ENCODE data around the gene ACOT7.

The ACOT7 gene

DNA sequence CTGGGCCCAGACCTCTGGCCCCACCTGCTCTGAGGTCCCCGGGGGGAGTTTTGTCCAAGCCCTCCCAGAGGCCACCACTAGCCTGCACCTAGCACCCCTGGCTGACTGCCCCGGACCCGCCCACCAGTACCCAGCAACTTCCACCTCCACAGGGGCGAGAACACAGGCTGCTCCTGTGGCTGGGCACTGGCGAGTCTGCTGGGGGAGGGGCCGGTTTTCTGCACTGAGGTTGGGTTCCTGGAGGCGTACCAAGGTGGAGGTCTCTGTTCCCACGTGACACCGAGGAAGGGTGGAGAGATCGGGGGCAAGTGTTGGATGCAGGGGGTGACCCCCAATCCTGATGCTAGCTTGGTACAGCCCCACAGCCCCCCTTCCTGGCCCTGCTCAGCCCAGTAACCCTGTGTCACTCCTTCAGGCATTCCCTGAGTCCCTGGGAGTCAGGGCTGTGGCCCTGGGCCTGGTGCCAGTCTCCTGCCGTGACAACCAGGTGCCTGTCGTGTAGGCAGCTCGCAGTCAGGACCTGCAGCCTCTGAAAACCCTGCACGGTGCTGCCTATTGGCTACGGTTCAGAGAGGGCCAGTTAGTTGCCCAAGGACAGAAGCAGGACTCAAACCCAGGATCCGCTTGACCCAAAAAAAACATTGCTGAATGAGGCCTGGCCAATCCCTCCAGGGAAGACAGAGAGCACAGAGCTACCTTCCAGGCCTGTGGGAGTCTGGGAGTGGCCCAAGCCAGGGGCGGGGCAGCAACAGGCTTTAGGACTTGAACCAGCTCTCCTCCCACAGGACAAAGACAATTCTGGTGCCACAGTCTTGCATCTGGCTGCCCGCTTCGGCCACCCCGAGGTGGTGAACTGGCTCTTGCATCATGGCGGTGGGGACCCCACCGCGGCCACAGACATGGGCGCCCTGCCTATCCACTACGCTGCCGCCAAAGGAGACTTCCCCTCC, 34.1 kb upstream of the ACOT7 start:
- no peak for ATAC-seq
- Mint-ChIP-seq H3K4me3 (no peak overlapping the region), H3K27ac (no peak overlapping the region), H3K9me3 (no peaks in the 10 kb centered on the region), H3K4me1 (peaks cover 11% of the 10 kb centered on the region), H3K27me3 (peaks cover 87% of the 10 kb centered on the region), H3K36me3 (no peaks in the 10 kb centered on the region)

DNA sequence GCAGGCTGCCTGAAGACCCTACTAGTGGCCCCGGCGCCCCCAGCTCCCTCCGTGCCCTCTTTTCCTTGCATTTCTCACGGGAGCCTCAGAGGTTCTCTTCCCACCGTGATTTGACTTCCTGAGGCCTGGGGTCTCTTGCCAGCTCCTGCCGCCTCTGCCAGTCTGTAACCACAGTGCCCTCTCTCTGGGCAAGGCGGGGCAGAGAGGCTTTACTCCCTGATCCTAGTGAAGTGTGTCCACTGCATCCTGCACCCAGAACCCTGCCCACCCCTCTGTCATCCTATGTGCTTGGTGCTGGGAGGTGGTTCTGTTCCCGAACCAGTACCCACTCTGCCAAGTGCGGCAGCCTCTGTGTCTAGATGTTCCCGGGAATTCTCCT, 33.4 kb upstream of the ACOT7 start:
- Mint-ChIP-seq H3K36me3 (no peaks in the 10 kb centered on the region), H3K27me3 (peaks cover 88% of the 10 kb centered on the region), H3K4me3 (no peak overlapping the region)

DNA sequence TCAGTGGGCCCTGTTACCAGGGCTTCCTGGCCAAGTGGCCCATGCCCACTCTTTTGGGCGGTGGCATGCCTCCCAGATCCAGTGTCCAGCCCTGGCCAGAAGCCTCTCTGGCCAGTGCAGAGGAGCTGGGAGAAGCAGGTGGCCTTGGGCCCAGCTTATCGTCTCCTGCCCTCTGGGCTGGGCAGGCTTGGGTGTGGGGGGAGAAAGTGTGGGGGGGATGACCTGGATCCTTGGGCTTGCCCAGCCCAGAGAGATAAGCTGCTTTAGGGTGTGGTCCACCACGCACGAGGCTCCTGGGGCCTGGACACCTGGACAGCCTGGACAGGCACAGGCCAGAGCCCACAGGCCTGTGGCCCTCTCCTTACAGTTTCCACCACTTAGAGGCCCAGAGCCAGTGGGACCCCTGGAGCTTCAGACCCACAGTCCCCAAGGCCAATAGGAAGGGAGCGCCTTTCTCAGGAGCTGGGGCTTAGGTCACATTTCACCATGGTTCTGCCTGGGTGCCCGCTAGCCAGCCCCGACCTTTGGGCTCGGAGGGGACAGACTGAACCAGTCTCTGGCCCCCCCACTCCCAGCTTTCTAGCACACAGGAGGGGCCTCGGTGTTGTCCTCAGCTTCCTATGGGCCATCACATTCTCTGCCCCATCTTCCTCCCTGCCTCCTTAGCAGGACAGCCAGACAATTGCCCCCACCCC, 32.9 kb upstream of the ACOT7 start:
- Mint-ChIP-seq H3K9me3 (no peaks in the 10 kb centered on the region), H3K36me3 (no peaks in the 10 kb centered on the region), H3K4me3 (no peak overlapping the region), H3K27me3 (peaks cover 92% of the 10 kb centered on the region), H3K4me1 (peaks cover 11% of the 10 kb centered on the region), H3K27ac (no peak overlapping the region)
- ATAC-seq = no peak

More for the DNA sequence above, 33.4 kb upstream of the ACOT7 start:
- Mint-ChIP-seq H3K4me1 (peaks cover 11% of the 10 kb centered on the region), H3K27ac (no peak overlapping the region), H3K9me3 (no peaks in the 10 kb centered on the region)
- ATAC-seq = no peak

DNA sequence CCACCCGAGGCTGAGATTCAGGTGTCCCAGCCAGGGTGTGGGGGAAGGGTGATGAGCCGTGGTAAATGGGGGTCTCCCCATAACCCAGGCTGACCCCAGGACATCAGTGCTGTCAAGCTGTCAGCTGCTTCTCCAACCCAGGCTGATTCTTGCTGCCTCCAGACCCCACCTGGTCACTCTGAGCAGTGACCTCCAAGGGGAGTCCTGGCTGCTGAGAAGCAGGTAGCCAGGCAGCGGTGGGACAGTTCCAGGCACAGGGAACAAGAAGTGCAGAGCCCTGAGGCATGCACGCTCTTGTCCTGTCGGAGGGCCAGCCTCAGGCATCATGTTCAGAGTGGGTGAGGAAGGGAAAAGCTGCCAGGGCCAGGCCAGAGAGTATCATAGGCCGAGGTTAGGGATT, 32.1 kb upstream of the ACOT7 start:
- Mint-ChIP-seq H3K27me3 (peaks cover 92% of the 10 kb centered on the region), H3K36me3 (no peaks in the 10 kb centered on the region), H3K27ac (no peak overlapping the region), H3K9me3 (no peaks in the 10 kb centered on the region), H3K4me1 (peaks cover 11% of the 10 kb centered on the region), H3K4me3 (no peak overlapping the region)
- ATAC-seq = no peak

DNA sequence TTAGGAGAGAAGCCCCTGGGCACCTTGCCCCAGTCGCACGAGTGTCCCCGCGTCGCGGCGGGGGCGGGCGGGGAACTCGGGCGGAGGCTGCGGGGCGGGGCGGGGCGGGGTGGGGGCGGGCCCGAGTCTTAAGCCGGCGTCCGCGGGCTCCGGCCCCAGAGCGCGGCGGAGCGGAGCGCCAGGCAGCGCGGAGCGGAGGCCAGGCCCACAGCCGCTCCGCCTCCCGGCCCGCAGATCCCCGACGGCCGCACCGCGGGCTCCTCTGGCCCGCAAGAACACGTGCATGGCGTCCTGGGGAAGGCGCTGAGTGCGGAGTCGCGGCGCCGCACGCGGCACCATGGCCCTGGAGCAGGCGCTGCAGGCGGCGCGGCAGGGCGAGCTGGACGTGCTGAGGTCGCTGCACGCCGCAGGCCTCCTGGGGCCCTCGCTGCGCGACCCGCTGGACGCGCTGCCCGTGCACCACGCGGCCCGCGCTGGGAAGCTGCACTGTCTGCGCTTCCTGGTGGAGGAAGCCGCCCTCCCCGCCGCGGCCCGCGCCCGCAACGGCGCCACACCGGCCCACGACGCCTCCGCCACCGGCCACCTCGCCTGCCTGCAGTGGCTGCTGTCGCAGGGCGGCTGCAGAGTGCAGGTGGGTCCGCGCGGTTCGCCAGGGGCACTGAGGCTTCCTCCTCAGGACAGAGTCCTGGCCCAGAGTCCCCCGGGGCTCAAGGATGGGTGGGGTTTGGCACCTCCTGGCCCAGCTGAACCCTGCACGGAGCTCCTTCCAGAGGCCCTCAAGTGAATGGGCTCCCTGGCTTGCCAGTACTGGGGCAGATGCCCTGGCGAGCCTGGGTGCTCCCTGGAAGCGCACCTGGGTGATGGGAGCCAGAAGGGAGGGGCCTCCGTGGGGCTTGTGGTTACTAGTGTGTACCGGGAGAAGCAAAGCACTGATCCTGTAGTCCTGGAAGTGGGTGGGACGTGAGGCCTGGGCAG, 31.3 kb upstream of the ACOT7 start, which contains the start of gene ESPN:
TSS of gene ESPN (plus strand) at position 158 of the 975 bp plus-strand sequence. CDS start at position 338, 180 bp downstream.
- no peaks in the 10 kb centered on the region for H3K9me3 Mint-ChIP-seq
- H3K27ac Mint-ChIP-seq = no peak within 1 kb of the TSS
- no peak for ATAC-seq
- H3K27me3 Mint-ChIP-seq = peaks cover 92% of the 10 kb centered on the region
- no peaks in the 10 kb centered on the region for H3K36me3 Mint-ChIP-seq
- H3K4me3 Mint-ChIP-seq = peak within 1 kb of the TSS; percentile 34
- H3K4me1 Mint-ChIP-seq = peaks cover 11% of the 10 kb centered on the region

DNA sequence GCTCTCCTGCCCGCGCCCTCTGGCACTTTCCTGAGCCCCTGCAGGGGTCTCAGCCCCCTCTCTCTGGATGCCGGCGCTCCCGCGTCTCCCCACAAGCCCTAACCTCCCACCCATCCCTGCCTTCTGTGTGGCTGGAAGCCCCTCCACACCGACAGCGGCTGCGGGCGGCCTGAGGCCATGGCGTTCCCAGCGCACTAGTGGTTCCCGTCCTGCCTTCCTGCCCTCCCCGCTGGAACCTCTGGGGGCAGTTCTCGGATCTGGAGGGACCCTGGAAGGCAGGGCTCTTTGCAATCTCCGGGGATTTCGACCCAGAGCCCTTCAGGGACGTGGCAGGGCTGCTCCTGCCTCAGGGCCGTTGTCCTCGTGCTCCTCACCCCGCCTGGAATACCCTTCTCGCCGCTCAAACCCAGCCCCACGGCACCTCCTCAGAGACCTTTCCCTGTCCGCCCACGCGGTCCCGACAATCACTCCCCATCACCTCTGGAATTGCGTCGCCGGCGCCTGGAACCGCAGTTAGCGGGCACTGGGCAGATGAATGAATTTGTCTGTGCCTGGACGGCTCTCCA, 30.5 kb upstream of the ACOT7 start:
- H3K9me3 Mint-ChIP-seq = no peaks in the 10 kb centered on the region
- peak overlapping the region; percentile 34 for H3K4me3 Mint-ChIP-seq
- H3K27me3 Mint-ChIP-seq = peaks cover 89% of the 10 kb centered on the region
- ATAC-seq = no peak
- H3K36me3 Mint-ChIP-seq = no peaks in the 10 kb centered on the region
- peaks cover 11% of the 10 kb centered on the region for H3K4me1 Mint-ChIP-seq
- H3K27ac Mint-ChIP-seq = no peak overlapping the region

DNA sequence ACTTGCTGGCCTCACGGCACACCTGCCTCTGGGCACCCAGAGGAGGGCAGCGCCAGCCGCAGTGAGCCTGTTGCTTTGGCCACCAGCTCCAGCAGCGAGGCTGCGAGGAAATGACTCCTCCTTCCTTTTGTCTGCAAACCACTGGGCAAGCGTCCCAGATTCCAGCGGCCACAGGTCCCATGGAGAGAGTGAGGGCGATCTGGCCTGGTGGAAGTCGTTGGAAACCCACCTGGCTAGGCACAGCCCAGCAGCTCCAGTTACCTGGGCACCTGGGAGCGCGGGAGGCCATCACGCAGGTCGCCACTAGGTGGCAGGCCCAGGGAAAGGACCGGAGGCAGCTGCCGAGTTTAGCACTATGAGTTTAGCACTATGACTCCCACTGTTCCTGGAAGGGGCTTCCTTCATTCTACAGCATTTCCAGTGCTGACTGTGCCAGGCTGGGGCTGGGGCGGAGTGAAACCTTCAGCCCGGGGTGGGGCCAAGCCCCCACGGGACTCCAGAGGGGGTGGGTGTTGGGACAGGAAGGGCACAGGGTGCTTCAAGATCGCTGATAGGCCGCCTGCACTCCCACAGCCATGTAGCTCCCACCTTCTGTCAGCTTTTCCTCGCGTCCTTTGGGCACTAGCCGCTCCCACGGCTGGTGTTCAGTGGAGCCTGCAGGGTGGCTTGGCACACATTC, 29.9 kb upstream of the ACOT7 start:
- no peak overlapping the region for H3K27ac Mint-ChIP-seq
- no peaks in the 10 kb centered on the region for H3K36me3 Mint-ChIP-seq
- peaks cover 11% of the 10 kb centered on the region for H3K4me1 Mint-ChIP-seq
- ATAC-seq = peak; percentile 64
- H3K9me3 Mint-ChIP-seq = no peaks in the 10 kb centered on the region
- H3K27me3 Mint-ChIP-seq = peaks cover 84% of the 10 kb centered on the region
- no peak overlapping the region for H3K4me3 Mint-ChIP-seq

DNA sequence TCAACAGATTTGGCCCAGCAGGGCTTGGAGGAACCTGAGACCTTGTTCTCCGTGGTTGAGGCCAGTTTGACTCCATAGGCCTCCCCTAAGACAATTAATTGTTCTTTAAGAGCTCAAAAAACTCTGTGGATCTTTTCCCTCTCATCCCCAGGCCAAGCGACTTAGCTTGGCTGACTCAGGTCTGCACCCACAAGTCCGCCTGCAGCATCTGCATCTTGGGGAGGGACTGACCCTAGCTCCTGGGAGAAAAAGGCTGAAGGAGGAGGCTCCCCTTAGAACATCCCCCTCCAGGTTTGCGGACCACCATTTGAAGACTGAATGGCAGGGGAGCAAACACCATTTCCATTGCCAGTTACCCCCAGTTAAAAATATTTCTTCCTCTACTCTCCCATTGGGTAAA, 27.7 kb upstream of the ACOT7 start:
- no peak for ATAC-seq
- Mint-ChIP-seq H3K4me1 (peaks cover 11% of the 10 kb centered on the region), H3K36me3 (no peaks in the 10 kb centered on the region), H3K27ac (no peak overlapping the region), H3K4me3 (no peak overlapping the region), H3K9me3 (no peaks in the 10 kb centered on the region), H3K27me3 (peaks cover 85% of the 10 kb centered on the region)

DNA sequence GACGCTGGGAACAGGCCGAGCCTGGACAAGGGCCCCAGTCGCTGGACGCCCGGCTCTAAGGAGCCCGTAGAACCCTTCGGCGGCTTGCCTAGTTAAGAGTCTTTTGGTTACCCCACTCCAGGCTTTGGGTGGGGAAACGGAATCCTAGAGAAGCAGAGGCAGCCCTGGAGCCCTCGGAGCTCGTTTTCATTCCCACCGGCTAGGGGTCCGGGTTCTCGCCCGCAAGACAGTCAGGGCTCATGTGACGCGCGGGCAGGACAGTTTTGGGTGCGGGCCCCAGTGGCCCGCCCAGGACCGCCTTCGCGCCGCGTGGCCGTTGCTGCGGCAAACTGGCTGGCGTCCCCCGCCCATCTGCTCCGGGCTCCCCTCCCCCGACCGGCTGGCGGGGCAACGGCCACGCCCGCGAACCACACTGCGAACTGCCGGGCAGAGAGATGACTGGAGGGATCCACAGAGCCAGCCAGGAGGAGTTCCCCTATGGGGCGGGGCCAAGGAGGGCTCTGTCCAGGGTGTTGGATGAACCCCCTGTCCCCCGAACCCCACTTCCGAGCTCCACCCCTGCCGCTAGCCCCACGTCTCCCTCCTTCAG, 27.0 kb upstream of the ACOT7 start:
- Mint-ChIP-seq H3K9me3 (no peaks in the 10 kb centered on the region), H3K27me3 (peaks cover 86% of the 10 kb centered on the region), H3K36me3 (no peaks in the 10 kb centered on the region), H3K4me1 (peaks cover 11% of the 10 kb centered on the region), H3K4me3 (no peak overlapping the region), H3K27ac (no peak overlapping the region)
- ATAC-seq = no peak

DNA sequence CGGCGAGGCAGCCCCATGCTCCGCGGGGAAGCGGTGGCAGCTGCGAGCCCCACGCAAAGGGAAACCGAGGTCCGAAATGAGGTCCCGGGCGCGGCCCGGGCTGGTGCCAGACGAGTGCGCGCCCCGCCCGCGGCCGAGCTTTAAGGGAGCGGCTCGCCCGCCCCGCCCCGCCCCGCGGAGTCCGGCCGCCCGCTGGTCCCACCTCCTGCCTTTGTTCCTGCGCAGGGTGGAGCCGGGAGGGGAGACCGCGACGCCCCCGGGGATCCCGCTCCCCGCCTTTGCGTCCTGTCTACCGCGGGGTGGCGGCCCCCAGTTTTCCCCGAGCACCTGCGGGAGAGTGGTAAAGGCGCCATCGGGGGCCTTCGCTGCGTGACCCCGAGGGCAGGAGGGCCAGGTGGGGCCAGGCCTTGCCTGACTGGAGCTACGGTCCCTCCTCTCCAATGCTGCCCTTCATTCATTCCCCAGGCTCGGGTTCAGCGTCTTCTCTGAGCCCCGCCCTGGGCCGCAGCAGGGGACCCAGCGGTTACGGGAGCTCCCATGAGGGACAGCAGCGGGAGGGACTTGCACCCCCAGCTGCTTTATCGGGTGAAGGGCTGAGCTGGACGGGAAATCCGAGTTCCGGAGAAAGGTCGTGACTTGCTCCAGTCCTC, 26.4 kb upstream of the ACOT7 start, which contains the start of gene HES2:
TSS of gene HES2 (minus strand) at position 116 of the 650 bp plus-strand sequence. CDS start at position 17, 99 bp downstream.
- Mint-ChIP-seq H3K4me3 (peak within 1 kb of the TSS; percentile 44), H3K4me1 (peaks cover 11% of the 10 kb centered on the region), H3K27me3 (peaks cover 87% of the 10 kb centered on the region), H3K27ac (no peak within 1 kb of the TSS), H3K9me3 (no peaks in the 10 kb centered on the region), H3K36me3 (no peaks in the 10 kb centered on the region)
- no peak for ATAC-seq

DNA sequence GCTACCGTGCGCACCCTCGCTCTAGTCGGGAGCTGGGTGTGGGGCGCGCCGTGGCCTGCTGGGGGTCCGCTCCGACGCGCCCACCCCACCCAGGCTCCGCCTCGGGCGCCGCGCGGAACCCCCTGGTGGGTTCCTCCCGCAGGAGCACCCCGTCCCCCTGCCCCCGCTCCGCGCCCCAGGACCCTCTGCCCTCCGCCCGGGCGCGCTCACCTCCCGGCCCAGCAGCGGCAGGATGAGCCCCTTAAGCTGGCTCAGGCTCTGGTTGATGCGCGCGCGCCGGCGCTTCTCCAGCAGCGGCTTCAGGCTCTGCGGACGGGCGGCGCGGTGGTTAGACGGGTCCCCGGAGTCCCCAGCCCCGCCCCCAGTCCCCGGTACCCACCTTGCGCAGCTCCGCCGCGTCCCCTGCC, 25.8 kb upstream of the ACOT7 start:
- ATAC-seq = no peak

DNA sequence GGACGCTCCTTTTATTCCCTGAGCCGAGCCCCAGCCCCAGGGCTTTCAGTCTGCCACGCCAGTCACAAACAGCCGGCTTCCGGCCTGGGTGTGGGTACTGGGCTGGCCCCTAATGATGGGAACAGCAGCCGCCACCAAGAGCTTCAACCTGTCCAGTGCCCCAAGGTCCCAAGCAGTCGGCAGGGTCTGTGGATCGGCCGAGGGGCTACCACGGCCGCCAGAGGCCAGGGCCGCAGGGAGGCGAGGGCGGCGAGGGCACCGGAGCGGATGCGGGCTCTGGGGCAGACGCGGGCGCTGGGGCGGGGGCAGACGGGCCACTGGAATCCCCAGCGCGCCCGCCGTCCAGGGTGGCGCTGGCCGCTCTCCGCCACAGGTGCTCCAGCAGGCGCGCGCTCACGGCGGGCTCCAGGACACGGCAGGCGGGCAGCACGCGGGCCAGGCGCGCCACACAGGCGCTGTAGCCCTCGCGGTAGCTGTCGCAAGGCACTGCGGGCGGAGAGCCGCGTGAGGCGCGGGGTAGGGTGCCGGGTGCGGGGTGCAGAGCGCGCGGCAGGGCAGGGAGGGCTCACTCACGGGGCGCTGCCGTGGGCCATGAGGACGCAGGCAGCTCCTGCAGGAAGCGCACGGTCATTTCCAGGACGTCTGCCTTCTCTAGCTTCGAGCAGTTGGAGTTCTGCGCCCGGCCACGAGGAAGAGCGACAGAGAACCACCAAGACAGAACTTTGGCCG, 25.3 kb upstream of the ACOT7 start:
- Mint-ChIP-seq H3K9me3 (no peaks in the 10 kb centered on the region), H3K27me3 (peaks cover 90% of the 10 kb centered on the region), H3K27ac (no peak overlapping the region), H3K4me3 (no peak overlapping the region), H3K4me1 (peaks cover 11% of the 10 kb centered on the region), H3K36me3 (no peaks in the 10 kb centered on the region)
- no peak for ATAC-seq

More for the DNA sequence above, 25.8 kb upstream of the ACOT7 start:
- H3K9me3 Mint-ChIP-seq = no peaks in the 10 kb centered on the region
- H3K27me3 Mint-ChIP-seq = peaks cover 90% of the 10 kb centered on the region
- H3K4me1 Mint-ChIP-seq = peaks cover 13% of the 10 kb centered on the region
- H3K27ac Mint-ChIP-seq = no peak overlapping the region
- no peak overlapping the region for H3K4me3 Mint-ChIP-seq
- H3K36me3 Mint-ChIP-seq = no peaks in the 10 kb centered on the region

Data from stimulated activated memory B cell treated with anti-CD40 and anti-IgM and Interleukin-4, amounts not matched to agents 10 μg/mL and 1 μg/mL and 100 μg/mL, for 72 hours (primary cell).